Activated CD4-positive, alpha-beta T cell treated with anti-CD3 and anti-CD28 coated beads, Interleukin-2, amount 50 U/mL, for 48 hours (primary cell): Measurements from ENCODE around the gene KIF3A.

Experiments
- DNase-seq, 2 experiments: peaks; one replicate each; pipeline ENCODE4 v3.0.0-alpha.2; 2020

KIF3A gene

GRCh38 chr5:132753135-132753987, 16.0 kb upstream of the KIF3A start:
- peak; percentile 15 to 34 for DNase-seq

- no peak for DNase-seq
Observed at GRCh38 chr5:132752581-132753125, 15.3 kb upstream of the KIF3A start.

GRCh38 chr5:132751971-132752580, 14.7 kb upstream of the KIF3A start:
- peak in 1 of 2 experiments; percentile 2 for DNase-seq

- DNase-seq, result peak; percentile 53 to 61
Observed at GRCh38 chr5:132751444-132751843, 14.1 kb upstream of the KIF3A start.

- DNase-seq, result no peak
Observed at GRCh38 chr5:132750471-132751230, 13.3 kb upstream of the KIF3A start.

- DNase-seq, result no peak
Observed at GRCh38 chr5:132749506-132749905, 12.2 kb upstream of the KIF3A start.

- DNase-seq, result no peak
Observed at GRCh38 chr5:132748522-132749000, 11.2 kb upstream of the KIF3A start.

- DNase-seq, result peak; percentile 31 to 53
Observed at GRCh38 chr5:132747616-132748440, 10.5 kb upstream of the KIF3A start.

GRCh38 chr5:132746954-132747615, 9.7 kb upstream of the KIF3A start, which contains the start of gene CCNI2:
Gene CCNI2, plus strand, starts transcription at chr5:132747426. Its CDS starts 70 bp downstream, at chr5:132747496.
- DNase-seq, result peak; percentile 61 to 69

- DNase-seq, result no peak
Observed at GRCh38 chr5:132746592-132746953, 9.2 kb upstream of the KIF3A start.

GRCh38 chr5:132744659-132745058, 7.3 kb upstream of the KIF3A start:
- no peak for DNase-seq

GRCh38 chr5:132742626-132743025, 5.3 kb upstream of the KIF3A start:
- no peak for DNase-seq

GRCh38 chr5:132742158-132742557, 4.8 kb upstream of the KIF3A start:
- DNase-seq, result no peak

- DNase-seq, result no peak
Observed at GRCh38 chr5:132739232-132739631, 1.9 kb upstream of the KIF3A start.

- DNase-seq, result no peak
Observed at GRCh38 chr5:132737982-132738681, 786 bp upstream of the KIF3A start.

GRCh38 chr5:132734687-132735086, 2.7 kb downstream of the KIF3A start:
- DNase-seq, result no peak

GRCh38 chr5:132733499-132734148, 3.7 kb downstream of the KIF3A start:
- no peak for DNase-seq

- no peak for DNase-seq
Observed at GRCh38 chr5:132729896-132730295, 7.5 kb downstream of the KIF3A start.

- no peak for DNase-seq
Observed at GRCh38 chr5:132725745-132726144, 11.6 kb downstream of the KIF3A start.

GRCh38 chr5:132718544-132719312, 18.6 kb downstream of the KIF3A start:
- DNase-seq, result no peak
